ENCODE results near the gene PRSS57.

GRCh38 chr19:660793-661426 lies 34.3 kb downstream of the PRSS57 start:
- TF ChIP-seq CTCF (conservative IDR thresholded peaks at IDR 0.05; ENCODE audit: low read depth, low read length), result no peak
- no peak for TF ChIP-seq EZH2 (IDR thresholded peaks at IDR 0.05; ENCODE audit: borderline replicate concordance, low read depth, low read length, poor library complexity, severe bottlenecking)

Data from A673 (cell line).